GM19023 (cell line): ENCODE results near the gene IQCK.

Experiments
- ATAC-seq: cut with Tn5 transposase; IDR thresholded peaks from one replicate; pipeline ENCODE4 v1.9.1; 2021; ENCODE audit warnings: mild to moderate bottlenecking, moderate library complexity; ENCODE audit not compliant: unreplicated experiment

Gene IQCK

GRCh38 chr16:19753815-19754643, 36.0 kb downstream of the IQCK start:
- ATAC-seq = no peak

GRCh38 chr16:19754644-19755036, 36.6 kb downstream of the IQCK start:
- no peak for ATAC-seq

GRCh38 chr16:19755268-19755667, 37.2 kb downstream of the IQCK start:
- no peak for ATAC-seq

GRCh38 chr16:19757026-19757425, 39.0 kb downstream of the IQCK start:
- ATAC-seq = no peak

- no peak for ATAC-seq
Measured at GRCh38 chr16:19757762-19758595, 39.9 kb downstream of the IQCK start.

GRCh38 chr16:19760356-19761060, 42.4 kb downstream of the IQCK start:
- no peak for ATAC-seq

GRCh38 chr16:19765860-19766553, 47.9 kb downstream of the IQCK start:
- no peak for ATAC-seq

GRCh38 chr16:19766554-19766884, 48.4 kb downstream of the IQCK start:
- ATAC-seq = no peak

- ATAC-seq = no peak
Measured at GRCh38 chr16:19766988-19767387, 48.9 kb downstream of the IQCK start.

GRCh38 chr16:19767497-19767896, 49.4 kb downstream of the IQCK start:
- no peak for ATAC-seq

GRCh38 chr16:19769239-19769638, 51.2 kb downstream of the IQCK start:
- no peak for ATAC-seq

- no peak for ATAC-seq
Measured at GRCh38 chr16:19771040-19771439, 53.0 kb downstream of the IQCK start.

- ATAC-seq = no peak
Measured at GRCh38 chr16:19771796-19772195, 53.7 kb downstream of the IQCK start.

GRCh38 chr16:19774024-19774423, 56.0 kb downstream of the IQCK start:
- no peak for ATAC-seq

- no peak for ATAC-seq
Measured at GRCh38 chr16:19776147-19776546, 58.1 kb downstream of the IQCK start.

GRCh38 chr16:19776565-19776964, 58.5 kb downstream of the IQCK start:
- ATAC-seq = no peak

GRCh38 chr16:19780321-19780720, 62.2 kb downstream of the IQCK start:
- no peak for ATAC-seq

- ATAC-seq = no peak
Measured at GRCh38 chr16:19781226-19781625, 63.2 kb downstream of the IQCK start.

GRCh38 chr16:19783363-19784182, 65.5 kb downstream of the IQCK start:
- ATAC-seq = no peak

- no peak for ATAC-seq
Measured at GRCh38 chr16:19784183-19784736, 66.2 kb downstream of the IQCK start.
